Right lobe of liver (tissue), 4 donors: ENCODE measurements around the gene CPA2.
A peak's percentile ranks its signal among the peaks of the same experiment; 100 is the strongest.

Experiments
- CTCF ChIP-seq, 4 donors: fragments of 200-600 bp in 3 of 4; fragments of 450-650 bp in 1 of 4; IDR thresholded peaks; one replicate each; pipeline versions ENCODE4 v1.5.1 to v1.8.0; 2016 to 2022; ENCODE audit warnings: antibody characterized with exemption in 4 of 4, mild to moderate bottlenecking in 2 of 4
- POLR2A ChIP-seq: fragments of 450-650 bp; IDR thresholded peaks from one replicate; pipeline ENCODE4 v1.6.1; 2017; ENCODE audit warnings: antibody characterized with exemption, mild to moderate bottlenecking
- donor health status: DM: no; HTN: no; CAD: no.
- donor health status: DM: no; HTN: no; CAD: no.
- donor health status: DM: no; HTN: yes; CAD: no.

GRCh38 chr7:130277763-130278643 is 11.3 kb downstream of the CPA2 start:
- TF ChIP-seq POLR2A = no peak
- peak; percentile 27 to 64 (median 54) for TF ChIP-seq CTCF (IDR thresholded peaks at IDR 0.05)
